ENCODE results near the gene SUCLG2.

The SUCLG2 gene

GRCh38 chr3:67580430-67581000 lies 73.9 kb downstream of the SUCLG2 start:
- no peak overlapping the region for H3K4me3 ChIP-seq (ENCODE audit: low read depth, low read length)
- H3K27ac ChIP-seq: no peak overlapping the region
- no peaks in the 10 kb centered on the region for H3K9me3 ChIP-seq (ENCODE audit: severe bottlenecking)
- TF ChIP-seq, protein P1, sequence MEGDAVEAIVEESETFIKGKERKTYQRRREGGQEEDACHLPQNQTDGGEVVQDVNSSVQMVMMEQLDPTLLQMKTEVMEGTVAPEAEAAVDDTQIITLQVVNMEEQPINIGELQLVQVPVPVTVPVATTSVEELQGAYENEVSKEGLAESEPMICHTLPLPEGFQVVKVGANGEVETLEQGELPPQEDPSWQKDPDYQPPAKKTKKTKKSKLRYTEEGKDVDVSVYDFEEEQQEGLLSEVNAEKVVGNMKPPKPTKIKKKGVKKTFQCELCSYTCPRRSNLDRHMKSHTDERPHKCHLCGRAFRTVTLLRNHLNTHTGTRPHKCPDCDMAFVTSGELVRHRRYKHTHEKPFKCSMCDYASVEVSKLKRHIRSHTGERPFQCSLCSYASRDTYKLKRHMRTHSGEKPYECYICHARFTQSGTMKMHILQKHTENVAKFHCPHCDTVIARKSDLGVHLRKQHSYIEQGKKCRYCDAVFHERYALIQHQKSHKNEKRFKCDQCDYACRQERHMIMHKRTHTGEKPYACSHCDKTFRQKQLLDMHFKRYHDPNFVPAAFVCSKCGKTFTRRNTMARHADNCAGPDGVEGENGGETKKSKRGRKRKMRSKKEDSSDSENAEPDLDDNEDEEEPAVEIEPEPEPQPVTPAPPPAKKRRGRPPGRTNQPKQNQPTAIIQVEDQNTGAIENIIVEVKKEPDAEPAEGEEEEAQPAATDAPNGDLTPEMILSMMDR (IDR thresholded peaks at IDR 0.05; ENCODE audit: low read depth, low read length): no peak
- H3K36me3 ChIP-seq: no peaks in the 10 kb centered on the region
- H3K27me3 ChIP-seq (ENCODE audit: insufficient read depth, low read depth, severe bottlenecking): no peaks in the 10 kb centered on the region
- DNase-seq: no peak

DNA sequence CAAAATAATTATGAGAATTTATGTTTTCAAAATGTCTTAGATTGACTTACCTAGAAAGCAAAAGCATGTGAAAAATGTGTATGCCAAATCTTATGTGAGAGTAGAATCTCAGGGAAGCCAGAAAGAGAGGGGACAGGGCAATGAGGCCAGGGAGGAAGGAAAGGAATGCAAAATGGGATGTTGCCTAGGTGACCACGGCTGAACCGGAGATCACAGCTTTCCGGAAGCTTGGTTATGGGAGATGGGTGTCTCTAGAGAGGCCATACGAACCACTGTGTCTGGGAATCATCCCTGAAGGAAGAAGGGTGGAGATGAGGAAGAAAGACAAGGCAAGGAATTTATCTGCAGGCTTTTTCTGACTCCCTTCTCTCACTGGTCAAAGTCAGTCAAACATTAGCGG lies 76.0 kb downstream of the SUCLG2 start:
- Histone ChIP-seq H3K36me3 (no peaks in the 10 kb centered on the region), H3K4me3 (ENCODE audit: low read depth, low read length) (no peak overlapping the region), H3K27me3 (ENCODE audit: insufficient read depth, low read depth, severe bottlenecking) (no peaks in the 10 kb centered on the region), H3K9me3 (ENCODE audit: severe bottlenecking) (peaks cover 5% of the 10 kb centered on the region), H3K27ac (no peak overlapping the region)
- TF ChIP-seq, protein P1 (IDR thresholded peaks at IDR 0.05; ENCODE audit: low read depth, low read length): no peak
- DNase-seq: no peak

DNA sequence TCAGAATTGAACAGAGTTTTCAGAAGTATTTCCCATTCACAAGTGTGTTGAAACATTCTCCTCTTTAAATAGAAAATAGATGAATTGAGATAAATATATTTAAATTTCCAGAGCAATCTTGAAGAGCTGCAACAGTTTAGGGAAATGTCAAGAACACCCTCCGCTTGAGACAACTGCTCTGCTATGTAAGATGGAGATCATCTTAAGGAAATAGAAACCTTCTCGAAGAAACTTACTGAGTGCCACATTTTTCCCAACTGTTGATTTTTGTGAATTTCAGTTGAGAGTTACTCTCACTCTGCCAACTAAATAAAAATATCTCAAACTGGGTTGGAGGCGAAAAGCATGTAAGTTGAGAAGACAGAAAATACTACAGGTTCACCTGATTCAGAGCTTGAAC lies 78.0 kb downstream of the SUCLG2 start:
- DNase-seq: no peak
- Histone ChIP-seq H3K4me3 (ENCODE audit: low read depth, low read length) (no peak overlapping the region), H3K27ac (no peak overlapping the region), H3K36me3 (no peaks in the 10 kb centered on the region), H3K9me3 (ENCODE audit: severe bottlenecking) (peaks cover 6% of the 10 kb centered on the region), H3K27me3 (ENCODE audit: insufficient read depth, low read depth, severe bottlenecking) (no peaks in the 10 kb centered on the region)
- TF ChIP-seq, protein P1 (IDR thresholded peaks at IDR 0.05; ENCODE audit: low read depth, low read length): no peak

- H3K9me3 ChIP-seq (ENCODE audit: severe bottlenecking): peaks cover 11% of the 10 kb centered on the region
- H3K36me3 ChIP-seq: no peaks in the 10 kb centered on the region
- no peak overlapping the region for H3K27ac ChIP-seq
- no peak overlapping the region for H3K4me3 ChIP-seq (ENCODE audit: low read depth, low read length)
- H3K27me3 ChIP-seq (ENCODE audit: insufficient read depth, low read depth, severe bottlenecking): no peaks in the 10 kb centered on the region
- TF ChIP-seq, protein P1 (IDR thresholded peaks at IDR 0.05; ENCODE audit: low read depth, low read length): no peak
- DNase-seq: no peak
Observed at GRCh38 chr3:67569324-67569723, 85.1 kb downstream of the SUCLG2 start.

- TF ChIP-seq, protein P1 (IDR thresholded peaks at IDR 0.05; ENCODE audit: low read depth, low read length): no peak
- H3K27me3 ChIP-seq (ENCODE audit: insufficient read depth, low read depth, severe bottlenecking): no peaks in the 10 kb centered on the region
- DNase-seq: no peak
- H3K9me3 ChIP-seq (ENCODE audit: severe bottlenecking): peaks cover 5% of the 10 kb centered on the region
- no peak overlapping the region for H3K4me3 ChIP-seq (ENCODE audit: low read depth, low read length)
- H3K27ac ChIP-seq: no peak overlapping the region
- no peaks in the 10 kb centered on the region for H3K36me3 ChIP-seq
Observed at GRCh38 chr3:67567893-67568292, 86.5 kb downstream of the SUCLG2 start.

- Histone ChIP-seq H3K36me3 (no peaks in the 10 kb centered on the region), H3K27ac (no peak overlapping the region), H3K27me3 (ENCODE audit: insufficient read depth, low read depth, severe bottlenecking) (no peaks in the 10 kb centered on the region), H3K4me3 (ENCODE audit: low read depth, low read length) (no peak overlapping the region), H3K9me3 (ENCODE audit: severe bottlenecking) (no peaks in the 10 kb centered on the region)
- TF ChIP-seq, protein P1 (IDR thresholded peaks at IDR 0.05; ENCODE audit: low read depth, low read length): no peak
- DNase-seq: no peak
Observed at GRCh38 chr3:67564973-67565372, 89.4 kb downstream of the SUCLG2 start.

All from WERI-Rb-1 (cell line).